Left cardiac atrium (tissue), 4 donors: Measurements from ENCODE around the gene STEEP1. TPM values are rescaled to one million over a fixed set of nuclear protein-coding genes. Genes with fewer than 3 reads are reported as not detected.

Source experiments
- ATAC-seq, 2 donors: fragments of 200-7000 bp; cut with Tn5 transposase; one replicate each; pipeline ENCODE4 v1.9.1; 2020; ENCODE audit warnings: mild to moderate bottlenecking in 2 of 2, moderate library complexity in 2 of 2
- DNase-seq: peaks from one replicate; pipeline ENCODE4 v3.0.0-alpha.2; 2020
- intact Hi-C, 2 donors: fragments of 100-400 bp; cut with DNase I; formaldehyde crosslinking; loops; one replicate each; pipeline versions ENCODE4 v1.14.1 to v1.15.1; 2022 to 2023
- long read RNA-seq: library from polyadenylated mRNA; unstranded; transcript quantifications from one replicate; pipeline ENCODE4 v2.0.0, GENCODE V29; 2021
- total RNA-seq, 2 donors: library from RNA; stranded (reverse); fragmentation: NEBNext Ultra II Directional; extraction: Animal tissue kit (Norgen Biotek cat#: 25700); gene quantifications; one replicate each; pipeline ENCODE4 v1.2.1, GENCODE V29; 2021
- donor health status: DM: no; HTN: yes; CAD: no.
- donor health status: DM: no; HTN: yes; CAD: no; lungs with severe emphysema.
- donor health status: DM: yes; HTN: yes; CAD: no.
- donor health status: Dilated cardiomyopathy.

The STEEP1 gene
- 10 to 100 TPM; 13.1 to 17.8 TPM for total RNA-seq
- long read RNA-seq, partial matches to known transcripts, result 0 of 1 reads
- long read RNA-seq, other reads (novel, unspliced or antisense), result 0 of 1 reads

DNA sequence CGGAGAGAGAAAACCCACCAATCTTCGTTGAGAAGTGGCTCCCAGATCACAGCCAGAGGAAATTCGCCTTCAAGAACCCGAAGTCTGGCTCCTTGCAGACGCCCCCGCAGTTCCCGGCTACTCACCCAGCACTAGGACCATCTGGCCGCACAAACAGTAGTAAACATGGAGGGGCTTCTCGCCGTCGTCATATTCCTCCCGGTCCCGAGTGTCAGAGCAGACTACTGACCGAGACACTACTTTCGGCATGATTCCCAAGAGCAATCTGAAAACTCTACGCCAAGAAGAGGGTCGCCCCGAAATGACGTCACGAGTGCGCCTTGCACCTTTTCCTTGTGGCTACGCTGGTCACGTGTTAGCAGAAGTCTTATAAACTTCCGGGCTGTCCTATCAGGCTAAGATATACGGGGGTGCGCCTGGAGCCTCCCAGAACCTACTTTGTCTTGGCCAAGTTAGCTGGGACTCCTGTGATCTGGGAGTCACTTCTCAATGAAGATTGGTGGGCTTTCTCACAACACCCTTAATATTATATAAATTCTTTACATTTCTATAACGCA lies at the start of gene STEEP1:
Gene STEEP1 (minus strand): TSS at position 303 of the 557 bp plus-strand sequence. CDS start 54 bp downstream, at position 249.
- intact Hi-C loops, result loop anchor here in 1 of 2 donors (10.0 kb wide), 1 partner anchor 100 kb away; the partner anchor contains the start of gene SLC25A5
- DNase-seq, result peak; percentile 91
- ATAC-seq, result peak; percentile 98 to 99

- no peak for ATAC-seq
- no peak for DNase-seq
- intact Hi-C loops, result loop anchor here in 1 of 2 donors (10.0 kb wide), 1 partner anchor 110 kb away; no protein-coding TSS in a partner anchor
Measured at GRCh38 chrX:119614776-119615175, 49.6 kb upstream of the STEEP1 start.

DNA sequence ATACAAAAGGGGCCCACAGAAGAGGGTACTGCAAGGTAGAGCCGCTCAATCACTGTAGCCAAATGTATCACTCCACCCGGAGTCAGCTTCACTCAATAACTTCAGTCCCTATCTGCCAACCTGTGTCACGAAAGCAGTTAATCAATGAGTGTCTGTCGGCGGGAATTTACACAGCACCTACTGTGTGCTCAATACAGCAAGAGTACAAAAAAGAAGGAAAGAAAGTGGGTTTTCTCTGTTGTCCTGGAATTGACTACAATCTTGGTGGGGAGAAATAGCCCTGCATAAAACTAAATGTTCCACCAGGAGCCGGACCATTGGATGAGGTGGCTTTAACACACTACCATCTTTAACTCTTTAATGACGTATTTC lies 41.8 kb upstream of the STEEP1 start:
- ATAC-seq, result no peak
- intact Hi-C loops, result loop anchor here in 1 of 2 donors (5.0 to 10.0 kb wide), 2 partner anchors 92 to 125 kb away; no protein-coding TSS in a partner anchor
- DNase-seq, result no peak

- DNase-seq (peak; percentile 94), ATAC-seq (peak; percentile 94 to 96)
- intact Hi-C loops, result loop anchor here in 1 of 2 donors (5.0 to 10.0 kb wide), 2 partner anchors 92 to 126 kb away; no protein-coding TSS in a partner anchor
Measured at GRCh38 chrX:119606280-119607017, 41.2 kb upstream of the STEEP1 start, which contains the start of gene NKRF. NKRF (minus strand) TSS chrX:119606424.

DNA sequence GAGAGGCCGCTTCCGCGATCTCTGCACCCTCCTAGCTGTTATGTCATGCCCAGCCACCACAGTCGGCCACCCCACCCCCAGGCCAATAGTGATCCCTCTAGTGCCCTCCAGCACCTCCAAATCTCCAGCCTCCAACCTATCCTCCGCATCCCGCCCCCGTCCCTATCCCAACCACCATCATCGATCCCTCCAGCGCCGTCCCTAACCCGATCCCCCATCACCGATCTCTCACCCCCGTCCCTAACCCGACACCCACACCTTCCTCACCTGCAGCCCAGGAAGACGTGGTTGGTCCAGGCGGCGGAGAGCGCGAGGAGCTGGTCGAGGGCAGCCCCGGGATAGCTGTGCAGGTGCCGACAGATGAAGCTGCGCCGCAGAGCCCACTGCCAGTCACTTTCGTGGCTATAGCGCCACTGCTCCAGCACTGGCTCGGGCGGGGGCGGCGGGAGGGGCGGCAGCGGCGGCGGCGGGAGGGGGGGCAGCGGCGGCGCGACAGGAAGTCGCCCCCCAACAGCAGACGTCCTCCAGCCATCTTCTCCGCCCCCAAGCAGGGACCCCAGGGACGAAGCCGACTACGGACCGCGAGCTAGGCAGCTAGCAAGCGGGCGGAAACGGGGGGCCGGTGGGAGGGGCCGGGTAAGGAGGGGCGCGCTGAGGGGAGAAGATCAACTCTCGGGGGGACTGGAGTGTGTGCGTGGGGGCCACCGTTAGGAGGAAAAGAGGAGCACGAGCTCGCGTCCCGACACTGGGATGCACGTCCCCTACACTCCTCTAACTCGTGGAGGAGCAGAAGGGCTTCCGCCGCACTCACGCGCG lies 40.5 kb upstream of the STEEP1 start:
- ATAC-seq, result peak; percentile 72 to 84
- DNase-seq, result peak; percentile 48
- intact Hi-C loops, result loop anchor here in 1 of 2 donors (5.0 to 10.0 kb wide), 2 partner anchors 91 to 127 kb away; no protein-coding TSS in a partner anchor

- no peak for ATAC-seq
- no peak for DNase-seq
- intact Hi-C loops, result loop anchor here in 1 of 2 donors (5.0 to 10.0 kb wide), 2 partner anchors 90 to 127 kb away; no protein-coding TSS in a partner anchor
Measured at GRCh38 chrX:119604766-119605463, 39.7 kb upstream of the STEEP1 start.

- intact Hi-C loops, result loop anchor here in 1 of 2 donors (10.0 kb wide), 1 partner anchor 88 kb away; no protein-coding TSS in a partner anchor
- no peak for DNase-seq
- no peak for ATAC-seq
Measured at GRCh38 chrX:119602701-119603255, 37.6 kb upstream of the STEEP1 start.

DNA sequence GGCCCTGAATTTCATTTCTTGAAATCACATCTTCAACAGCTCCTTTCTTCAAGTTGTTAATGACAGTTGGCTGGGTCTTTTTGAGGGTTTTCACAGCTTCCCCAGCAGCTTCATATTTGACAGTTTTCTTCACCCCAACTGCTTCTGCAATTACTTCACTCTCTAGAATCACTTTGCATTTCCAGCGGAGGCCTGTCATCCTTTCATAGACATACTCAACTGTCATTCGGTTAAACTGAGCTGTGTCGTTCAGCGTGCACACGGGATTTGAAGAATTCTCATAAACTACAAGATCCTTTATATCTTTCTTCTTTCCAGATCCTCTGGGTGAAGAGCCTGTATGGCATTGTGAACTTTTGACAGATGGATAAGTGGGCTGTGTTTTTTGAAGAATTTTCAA lies 24.6 kb upstream of the STEEP1 start:
- DNase-seq (no peak), ATAC-seq (no peak)
- intact Hi-C loops, result no loop called here

DNA sequence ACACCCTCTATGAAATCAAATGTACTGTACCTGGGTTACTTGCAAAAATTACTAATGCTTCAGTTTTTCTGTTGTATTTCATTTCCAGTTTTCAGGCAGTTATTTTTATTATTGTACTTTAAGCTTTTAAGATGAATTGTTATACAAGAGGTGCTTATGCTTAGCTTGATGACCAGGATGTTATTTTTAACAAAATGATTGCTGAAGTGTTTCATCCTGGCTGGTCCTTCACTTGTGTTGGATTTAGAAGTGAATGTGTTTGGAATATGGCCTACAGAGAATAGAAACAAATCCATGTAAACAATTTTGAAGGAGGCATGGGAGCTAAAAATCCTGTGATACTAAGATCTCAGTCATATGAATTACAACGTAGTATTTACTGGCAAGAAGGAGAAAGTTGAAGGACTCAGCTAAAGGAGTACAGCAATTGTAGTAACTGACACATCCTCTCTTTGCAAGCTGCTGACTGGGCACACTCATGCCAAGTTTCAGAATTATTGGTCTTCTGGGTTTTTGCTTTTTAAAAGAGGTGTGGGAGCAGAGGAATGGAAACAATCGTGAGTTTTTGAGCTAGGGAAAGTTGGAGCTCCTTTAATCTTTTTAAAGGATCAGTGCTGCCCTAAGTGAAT lies 18.3 kb upstream of the STEEP1 start:
- peak in 1 of 2 donors; percentile 65 for ATAC-seq
- intact Hi-C loops, result no loop called here

DNA sequence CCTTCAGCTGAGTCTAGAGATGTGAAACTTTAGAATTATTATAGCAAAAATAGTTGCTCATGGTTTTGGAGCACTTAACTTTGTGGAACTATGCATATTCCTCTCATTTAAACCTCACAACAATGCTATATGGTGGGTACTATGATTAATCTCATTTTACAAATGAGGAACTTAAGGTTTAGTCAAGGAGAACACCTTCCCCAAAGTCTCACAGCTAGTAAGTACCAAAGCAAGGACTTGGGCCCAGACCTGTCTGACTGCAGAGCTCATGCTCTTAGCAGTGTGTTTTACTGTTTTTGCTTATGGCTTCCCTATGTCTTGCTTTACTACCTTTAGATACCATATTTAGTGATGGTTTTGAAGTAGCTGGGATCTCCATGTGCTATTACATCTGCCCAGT lies 14.2 kb upstream of the STEEP1 start:
- intact Hi-C loops, result no loop called here
- ATAC-seq (no peak), DNase-seq (no peak)

More for the DNA sequence above, 18.3 kb upstream of the STEEP1 start:
- no peak for DNase-seq

GRCh38 chrX:119574394-119575266 lies 9.4 kb upstream of the STEEP1 start, which contains the start of gene UBE2A:
UBE2A (plus strand) TSS chrX:119574563; CDS start chrX:119574712, 149 bp downstream.
- peak; percentile 93 to 97 for ATAC-seq
- intact Hi-C loops, result no loop called here
- peak; percentile 92 for DNase-seq

GRCh38 chrX:119573840-119574393 lies 8.7 kb upstream of the STEEP1 start:
- peak; percentile 27 to 33 for ATAC-seq
- DNase-seq, result peak; percentile 30
- intact Hi-C loops, result loop anchor here in 1 of 2 donors (2.0 kb wide), 1 partner anchor 59 kb away; no protein-coding TSS in a partner anchor

DNA sequence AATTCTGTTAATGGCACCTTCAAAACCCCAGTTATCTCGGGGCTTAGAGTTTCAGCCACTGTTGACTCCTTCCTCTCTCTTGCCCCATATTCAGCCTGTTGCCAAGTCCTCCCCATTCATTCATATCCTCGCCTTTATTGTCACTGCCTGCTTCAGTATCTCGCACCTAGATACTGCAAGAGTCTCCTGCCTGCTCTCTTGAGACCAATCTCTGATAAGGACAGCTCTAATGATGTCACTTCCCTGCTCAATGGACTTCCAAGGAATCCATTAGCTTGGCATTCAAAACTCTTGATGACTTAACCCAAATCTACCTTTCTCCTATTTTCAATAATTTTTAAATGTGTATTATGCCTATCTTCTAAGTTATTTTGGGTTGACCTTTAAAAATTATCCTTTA lies 8.0 kb upstream of the STEEP1 start:
- no peak for ATAC-seq
- intact Hi-C loops, result loop anchor here in 1 of 2 donors (2.0 kb wide), 1 partner anchor 58 kb away; no protein-coding TSS in a partner anchor
- no peak for DNase-seq

DNA sequence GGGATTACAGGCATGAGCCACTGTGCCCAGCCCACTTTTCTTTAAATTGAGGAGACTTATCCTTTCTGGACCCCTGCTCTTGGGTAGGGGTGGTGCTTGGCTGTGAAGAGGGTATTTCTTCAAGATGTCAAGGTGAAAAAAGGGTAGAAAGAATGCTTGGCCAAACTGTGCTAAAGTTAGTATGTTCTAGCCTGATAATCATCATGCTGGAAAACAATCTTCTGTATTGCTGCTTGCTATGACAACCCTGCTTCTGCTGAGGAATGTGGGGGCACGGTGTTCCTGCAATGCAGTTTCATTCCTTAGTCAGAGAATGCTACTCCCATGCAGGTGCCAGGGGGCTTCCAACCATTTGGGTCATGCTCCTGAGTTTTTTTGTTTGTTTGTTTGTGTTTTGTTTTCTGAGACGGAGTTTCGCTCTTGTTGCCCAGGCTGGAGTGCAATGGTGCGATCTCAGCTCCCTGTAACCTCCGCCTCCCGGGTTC lies 5.2 kb upstream of the STEEP1 start:
- ATAC-seq, result no peak
- no peak for DNase-seq
- intact Hi-C loops, result no loop called here

DNA sequence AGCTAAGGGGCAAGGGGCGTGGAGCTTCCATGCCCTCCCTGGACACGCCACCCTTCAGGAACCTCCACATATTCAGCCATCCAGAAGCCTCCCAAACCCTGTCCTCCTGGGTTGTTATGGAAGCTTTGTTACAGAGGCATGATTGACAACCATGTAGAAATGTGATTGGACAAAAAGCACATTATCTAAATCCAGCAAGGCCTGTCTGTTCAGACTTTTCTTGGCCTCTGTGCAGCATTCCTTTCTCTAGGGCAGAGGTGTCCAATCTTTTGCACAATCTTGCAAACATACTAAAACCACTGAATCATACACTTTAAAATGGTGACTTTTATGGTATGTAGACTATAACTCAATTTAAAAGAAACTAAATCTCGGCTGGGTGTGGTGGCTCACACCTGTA lies 12.7 kb downstream of the STEEP1 start:
- DNase-seq, result no peak
- intact Hi-C loops, result no loop called here

More for the DNA sequence above, 12.7 kb downstream of the STEEP1 start:
- no peak for ATAC-seq
